IPS-20b (cell line): ENCODE data around the gene PLAC9.
"Not testable (repeated sequence)": the region's sequence is repeated elsewhere in the genome, so short reads cannot be mapped to it uniquely, and the experiment has no call there.

Source experiments
- H3K27ac ChIP-seq: one replicate; pipeline ENCODE4 v1.5.1; 2013; ENCODE audit warnings: low read length
- H3K27me3 ChIP-seq: 2 replicates; pipeline ENCODE4 v1.6.1; 2013; ENCODE audit warnings: mild to moderate bottlenecking, low read length, inconsistent platforms; ENCODE audit not compliant: insufficient read depth
- H3K36me3 ChIP-seq: 2 replicates; pipeline ENCODE4 v1.6.1; 2013; ENCODE audit warnings: low read depth, mild to moderate bottlenecking, inconsistent platforms, low read length, moderate library complexity; ENCODE audit not compliant: insufficient read depth
- H3K4me1 ChIP-seq: 2 replicates; pipeline ENCODE4 v1.6.1; 2013; ENCODE audit warnings: mild to moderate bottlenecking, control low read depth, inconsistent platforms, low read length, moderate library complexity; ENCODE audit not compliant: insufficient read depth
- H3K4me3 ChIP-seq: 2 replicates; pipeline ENCODE4 v1.5.1; 2013; ENCODE audit warnings: mild to moderate bottlenecking, low read length, inconsistent platforms
- H3K9ac ChIP-seq: 2 replicates; pipeline ENCODE4 v1.6.1; 2013; ENCODE audit warnings: low read depth, mild to moderate bottlenecking, inconsistent platforms, low read length, moderate library complexity
- H3K9me3 ChIP-seq: 2 replicates; pipeline ENCODE4 v1.6.1; 2013; ENCODE audit warnings: mild to moderate bottlenecking, low read depth, low read length, inconsistent platforms; ENCODE audit not compliant: insufficient read depth

PLAC9 gene

GRCh38 chr10:80132299-80133139 is at the start of gene PLAC9:
PLAC9 (plus strand) TSS chr10:80132730; CDS start chr10:80132763, 33 bp downstream.
- Histone ChIP-seq H3K27ac (no peak within 1 kb of the TSS), H3K9me3 (no peaks in the 10 kb centered on the region), H3K4me3 (peak within 1 kb of the TSS; percentile 80), H3K9ac (peak within 1 kb of the TSS; percentile 64; the same call in 1 of the 2 replicates), H3K27me3 (peaks cover 34% of the 10 kb centered on the region), H3K36me3 (no peaks in the 10 kb centered on the region), H3K4me1 (peaks cover 12% of the 10 kb centered on the region)

- Histone ChIP-seq H3K27me3 (no peaks in the 10 kb centered on the region), H3K27ac (no peak overlapping the region), H3K9me3 (no peaks in the 10 kb centered on the region), H3K36me3 (no peaks in the 10 kb centered on the region), H3K4me3 (no peak overlapping the region), H3K4me1 (no peaks in the 10 kb centered on the region), H3K9ac (no peak overlapping the region)
Observed at GRCh38 chr10:80090121-80090520, 42.4 kb upstream of the PLAC9 start.

- no peaks in the 10 kb centered on the region for H3K9me3 ChIP-seq
- no peak overlapping the region for H3K9ac ChIP-seq
- H3K36me3 ChIP-seq: no peaks in the 10 kb centered on the region
- H3K27me3 ChIP-seq: no peaks in the 10 kb centered on the region
- no peaks in the 10 kb centered on the region for H3K4me1 ChIP-seq
- no peak overlapping the region for H3K27ac ChIP-seq
- H3K4me3 ChIP-seq: no peak overlapping the region
Observed at GRCh38 chr10:80094231-80094630, 38.3 kb upstream of the PLAC9 start.

- H3K9ac ChIP-seq, H3K4me3 ChIP-seq, H3K27me3 ChIP-seq, H3K36me3 ChIP-seq, H3K4me1 ChIP-seq, H3K9me3 ChIP-seq, H3K27ac ChIP-seq: not testable (repeated sequence)
Observed at GRCh38 chr10:80098272-80098671, 34.3 kb upstream of the PLAC9 start.

- not testable (repeated sequence) for H3K4me1 ChIP-seq, H3K36me3 ChIP-seq, H3K27me3 ChIP-seq, H3K4me3 ChIP-seq, H3K9me3 ChIP-seq, H3K27ac ChIP-seq, H3K9ac ChIP-seq
Observed at GRCh38 chr10:80099295-80099694, 33.2 kb upstream of the PLAC9 start.

- Histone ChIP-seq H3K36me3 (no peaks in the 10 kb centered on the region), H3K27me3 (no peaks in the 10 kb centered on the region), H3K9me3 (no peaks in the 10 kb centered on the region), H3K27ac (no peak overlapping the region), H3K4me1 (peaks cover 15% of the 10 kb centered on the region), H3K9ac (no peak overlapping the region), H3K4me3 (no peak overlapping the region)
Observed at GRCh38 chr10:80100116-80100515, 32.4 kb upstream of the PLAC9 start.

- Histone ChIP-seq H3K36me3 (no peaks in the 10 kb centered on the region), H3K9ac (no peak overlapping the region), H3K4me1 (peaks cover 16% of the 10 kb centered on the region), H3K27me3 (no peaks in the 10 kb centered on the region), H3K4me3 (no peak overlapping the region), H3K27ac (no peak overlapping the region), H3K9me3 (no peaks in the 10 kb centered on the region)
Observed at GRCh38 chr10:80100861-80101695, 31.5 kb upstream of the PLAC9 start.

- Histone ChIP-seq H3K9ac (peak overlapping the region; percentile 9; the same call in 1 of the 2 replicates), H3K9me3 (peaks cover 18% of the 10 kb centered on the region), H3K36me3 (0 out of 2 replicates have a peak, but pooled peaks cover 4% of the 10 kb centered on the region), H3K27ac (no peak overlapping the region), H3K4me1 (peaks cover 24% of the 10 kb centered on the region), H3K4me3 (no peak overlapping the region), H3K27me3 (no peaks in the 10 kb centered on the region)
Observed at GRCh38 chr10:80104066-80104926, 28.2 kb upstream of the PLAC9 start.

- H3K9ac ChIP-seq: no peak overlapping the region
- H3K36me3 ChIP-seq: 0 out of 2 replicates have a peak, but pooled peaks cover 4% of the 10 kb centered on the region
- peaks cover 19% of the 10 kb centered on the region for H3K4me1 ChIP-seq
- H3K27ac ChIP-seq: no peak overlapping the region
- H3K4me3 ChIP-seq: 0 out of 2 replicates have a peak overlapping the region, but pooled peaks have one; percentile 19
- H3K27me3 ChIP-seq: no peaks in the 10 kb centered on the region
- peaks cover 23% of the 10 kb centered on the region for H3K9me3 ChIP-seq
Observed at GRCh38 chr10:80108576-80109239, 23.8 kb upstream of the PLAC9 start.

GRCh38 chr10:80110986-80111385 is 21.5 kb upstream of the PLAC9 start:
- H3K9ac ChIP-seq: no peak overlapping the region
- no peak overlapping the region for H3K27ac ChIP-seq
- H3K9me3 ChIP-seq: peaks cover 23% of the 10 kb centered on the region
- H3K36me3 ChIP-seq: 0 out of 2 replicates have a peak, but pooled peaks cover 4% of the 10 kb centered on the region
- no peak overlapping the region for H3K4me3 ChIP-seq
- H3K4me1 ChIP-seq: peaks cover 9% of the 10 kb centered on the region
- no peaks in the 10 kb centered on the region for H3K27me3 ChIP-seq

- no peak overlapping the region for H3K9ac ChIP-seq
- H3K4me1 ChIP-seq: no peaks in the 10 kb centered on the region
- no peak overlapping the region for H3K4me3 ChIP-seq
- H3K36me3 ChIP-seq: no peaks in the 10 kb centered on the region
- H3K9me3 ChIP-seq: no peaks in the 10 kb centered on the region
- no peaks in the 10 kb centered on the region for H3K27me3 ChIP-seq
- H3K27ac ChIP-seq: no peak overlapping the region
Observed at GRCh38 chr10:80118669-80119068, 13.9 kb upstream of the PLAC9 start.
